Peyer's patch (tissue), 4 donors: Measurements from ENCODE around the gene MARCHF9. TPM values are rescaled to one million over a fixed set of nuclear protein-coding genes. Genes with fewer than 3 reads are reported as not detected.

Experiments used
- DNase-seq, 3 donors: peaks; one replicate each; pipeline ENCODE4 v3.0.0-alpha.2; 2017 to 2019
- H3K27ac ChIP-seq, 4 donors: fragments of 200-600 bp; sonication (generic); one replicate each; pipeline ENCODE4 v1.5.1; 2016 to 2019
- H3K27me3 ChIP-seq, 2 donors: fragments of 200-600 bp; sonication (generic); one replicate each; pipeline ENCODE4 v1.5.1; 2019
- H3K36me3 ChIP-seq, 3 donors: fragments of 200-600 bp; sonication (generic); one replicate each; pipeline ENCODE4 v1.5.1; 2016 to 2019
- H3K4me1 ChIP-seq, 4 donors: fragments of 200-600 bp; sonication (generic); one replicate each; pipeline ENCODE4 v1.5.1; 2016 to 2019
- H3K4me3 ChIP-seq, 4 donors: fragments of 200-600 bp; sonication (generic); 1 replicate in 3 of 4; 2 replicates in 1 of 4; pipeline ENCODE4 v1.5.1; 2016 to 2019; ENCODE audit warnings: mild to moderate bottlenecking in 1 of 4
- H3K9me3 ChIP-seq, 4 donors: fragments of 200-600 bp; sonication (generic); one replicate each; pipeline ENCODE4 v1.5.1; 2016 to 2019; ENCODE audit warnings: mild to moderate bottlenecking in 1 of 4
- POLR2A ChIP-seq, 2 donors: fragments of 450-650 bp; IDR thresholded peaks; one replicate each; pipeline ENCODE4 v1.5.1; 2017; ENCODE audit warnings: antibody characterized with exemption in 2 of 2, mild to moderate bottlenecking in 2 of 2, moderate library complexity in 2 of 2
- total RNA-seq, 4 donors: library from RNA; depleted of rRNA; stranded (reverse); fragments of >200 nt; gene quantifications; one replicate each; pipeline ENCODE4 v1.1.0, GENCODE V29; 2016
- TF ChIP-seq, protein P1 (sequence below), 6 experiments: fragments of 450-650 bp in 4 of 6; fragments of 200-600 bp in 2 of 6; sonication (generic) in 1 of 6; IDR thresholded peaks; one replicate each; pipeline ENCODE4 v1.5.1; 2017 to 2019; ENCODE audit warnings: antibody characterized with exemption in 6 of 6, mild to moderate bottlenecking in 3 of 6, moderate library complexity in 1 of 6

MARCHF9 gene
- total RNA-seq, 4 donors from 2014 or later = 7.4 to 17.2 (median 10.6) TPM

DNA sequence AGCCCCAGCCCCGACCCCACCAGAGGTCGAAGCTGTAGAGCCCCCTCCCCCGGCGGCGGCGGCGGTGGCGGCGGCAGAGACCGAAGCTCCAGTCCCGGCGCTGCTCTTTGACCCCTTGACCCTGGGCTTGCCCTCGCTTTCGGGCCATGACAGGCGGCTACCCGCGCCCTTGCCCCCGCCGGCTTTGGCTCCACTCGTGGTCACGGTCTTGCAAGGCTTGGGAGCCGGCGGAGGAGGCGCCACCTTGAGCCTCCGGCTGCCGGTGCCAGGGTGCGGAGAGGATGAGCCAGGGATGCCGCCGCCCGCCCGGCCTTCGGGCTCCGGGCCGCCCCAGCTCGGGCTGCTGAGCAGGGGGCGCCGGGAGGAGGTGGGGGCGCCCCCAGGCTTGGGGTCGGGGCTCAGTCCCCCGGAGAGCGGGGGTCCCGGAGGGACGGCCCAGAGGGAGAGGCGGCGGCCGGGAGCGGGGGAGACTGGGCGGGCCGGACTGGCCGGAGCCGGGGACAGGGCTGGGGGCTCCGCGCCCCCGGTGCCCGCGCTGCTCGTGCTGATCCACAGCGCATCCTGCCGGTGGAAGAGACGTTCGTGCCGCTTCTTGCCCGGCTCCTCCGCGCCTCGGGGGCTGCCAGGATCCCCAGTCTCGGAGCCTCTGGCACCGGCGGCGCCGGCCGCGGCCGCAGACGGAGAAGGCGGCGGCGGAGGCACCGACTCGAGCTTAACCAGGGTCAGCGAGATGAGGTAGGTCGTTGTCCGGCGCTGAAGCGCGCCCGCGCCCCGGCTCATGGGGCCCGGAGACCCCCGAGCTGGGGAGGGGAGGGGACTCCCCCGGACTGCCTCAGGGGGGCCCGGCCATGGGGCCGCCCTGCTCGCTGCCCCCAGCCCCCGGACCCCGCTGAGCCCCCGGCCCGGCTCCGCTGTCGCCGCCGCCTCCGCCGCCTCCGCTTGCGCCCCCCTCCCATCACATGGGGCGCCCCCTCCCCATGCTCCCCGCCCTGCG lies 17.1 kb upstream of the MARCHF9 start:
- H3K9me3 ChIP-seq = no peaks in the 10 kb centered on the region
- no peak overlapping the region for H3K27ac ChIP-seq
- peaks cover 0 to 6% (median 0%) of the 10 kb centered on the region in 3 donors for H3K36me3 ChIP-seq
- H3K4me1 ChIP-seq = peaks cover 0 to 32% (median 20%) of the 10 kb centered on the region in 4 donors
- peaks cover 0 to 50% of the 10 kb centered on the region in 2 donors for H3K27me3 ChIP-seq
- peak overlapping the region in 3 of 4 donors; percentile 12 to 36 (median 34) for H3K4me3 ChIP-seq
- peak in 1 of 3 donors; percentile 46 for DNase-seq
- TF ChIP-seq POLR2A (IDR thresholded peaks at IDR 0.05) = no peak
- TF ChIP-seq, protein P1, sequence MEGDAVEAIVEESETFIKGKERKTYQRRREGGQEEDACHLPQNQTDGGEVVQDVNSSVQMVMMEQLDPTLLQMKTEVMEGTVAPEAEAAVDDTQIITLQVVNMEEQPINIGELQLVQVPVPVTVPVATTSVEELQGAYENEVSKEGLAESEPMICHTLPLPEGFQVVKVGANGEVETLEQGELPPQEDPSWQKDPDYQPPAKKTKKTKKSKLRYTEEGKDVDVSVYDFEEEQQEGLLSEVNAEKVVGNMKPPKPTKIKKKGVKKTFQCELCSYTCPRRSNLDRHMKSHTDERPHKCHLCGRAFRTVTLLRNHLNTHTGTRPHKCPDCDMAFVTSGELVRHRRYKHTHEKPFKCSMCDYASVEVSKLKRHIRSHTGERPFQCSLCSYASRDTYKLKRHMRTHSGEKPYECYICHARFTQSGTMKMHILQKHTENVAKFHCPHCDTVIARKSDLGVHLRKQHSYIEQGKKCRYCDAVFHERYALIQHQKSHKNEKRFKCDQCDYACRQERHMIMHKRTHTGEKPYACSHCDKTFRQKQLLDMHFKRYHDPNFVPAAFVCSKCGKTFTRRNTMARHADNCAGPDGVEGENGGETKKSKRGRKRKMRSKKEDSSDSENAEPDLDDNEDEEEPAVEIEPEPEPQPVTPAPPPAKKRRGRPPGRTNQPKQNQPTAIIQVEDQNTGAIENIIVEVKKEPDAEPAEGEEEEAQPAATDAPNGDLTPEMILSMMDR (IDR thresholded peaks at IDR 0.05) = no peak

DNA sequence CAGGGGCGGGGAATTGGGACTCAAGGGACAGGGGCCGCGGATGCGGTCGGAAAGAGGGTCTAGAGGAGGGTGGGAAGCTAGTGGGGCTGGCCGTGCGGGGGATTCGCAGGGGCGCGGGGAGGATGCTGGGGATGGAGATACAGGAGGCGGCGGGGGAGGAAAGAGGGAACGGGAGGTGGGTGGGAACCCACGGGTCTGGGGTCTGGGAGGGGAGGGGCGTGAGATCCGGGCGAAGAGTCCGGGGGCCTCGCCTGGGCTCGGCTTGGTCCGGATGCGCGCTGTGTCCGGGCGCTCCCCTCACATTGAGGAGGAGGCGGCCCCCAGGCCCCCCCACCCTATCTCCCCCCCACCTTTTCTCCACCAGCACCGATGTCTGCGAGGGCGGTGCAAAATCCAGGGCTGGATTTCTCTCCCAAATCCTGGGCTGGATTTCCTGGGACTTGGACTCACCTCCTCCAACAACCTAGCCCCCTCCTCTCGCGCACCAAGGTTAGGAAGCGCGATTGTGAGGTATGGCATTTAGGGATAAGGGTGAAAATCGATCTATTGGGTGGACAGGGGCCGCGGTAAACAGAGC lies 16.2 kb upstream of the MARCHF9 start, which contains the start of gene AGAP2:
Gene AGAP2 (minus strand): TSS at position 82 of the 577 bp plus-strand sequence. CDS start 496 bp downstream, outside the sequence.
- Histone ChIP-seq H3K4me1 (peaks cover 0 to 32% (median 20%) of the 10 kb centered on the region in 4 donors), H3K27ac (no peak within 1 kb of the TSS), H3K9me3 (no peaks in the 10 kb centered on the region), H3K27me3 (peaks cover 0 to 50% of the 10 kb centered on the region in 2 donors), H3K36me3 (no peaks in the 10 kb centered on the region), H3K4me3 (peak within 1 kb of the TSS in 3 of 4 donors; percentile 12 to 36 (median 34))
- no peak for DNase-seq
- TF ChIP-seq, protein P1 (IDR thresholded peaks at IDR 0.05) = no peak
- no peak for TF ChIP-seq POLR2A (IDR thresholded peaks at IDR 0.05)

DNA sequence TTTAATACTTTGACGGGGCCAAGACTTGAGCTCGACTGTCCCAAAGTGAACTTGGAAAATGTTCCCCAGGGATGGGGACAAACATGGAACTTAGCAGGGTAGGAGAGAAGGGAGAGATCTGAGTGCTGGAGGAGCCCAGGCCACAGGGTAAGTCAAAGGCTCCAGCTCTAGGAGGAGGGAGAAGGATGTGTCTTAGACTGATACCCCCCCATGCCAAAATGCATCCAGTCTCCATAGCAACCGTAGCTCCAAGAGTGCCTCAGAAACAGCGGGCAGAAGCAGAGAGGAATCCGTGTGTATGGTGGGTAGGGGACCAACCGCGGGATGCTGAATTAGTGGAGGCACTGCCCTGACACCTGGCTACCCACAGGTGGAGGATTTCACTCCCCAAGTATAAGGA lies 15.5 kb upstream of the MARCHF9 start:
- no peak for DNase-seq
- Histone ChIP-seq H3K27ac (no peak overlapping the region), H3K27me3 (peaks cover 0 to 50% of the 10 kb centered on the region in 2 donors), H3K36me3 (no peaks in the 10 kb centered on the region), H3K4me1 (peaks cover 0 to 32% (median 20%) of the 10 kb centered on the region in 4 donors), H3K4me3 (no peak overlapping the region), H3K9me3 (no peaks in the 10 kb centered on the region)
- TF ChIP-seq, protein P1 (IDR thresholded peaks at IDR 0.05) = no peak
- TF ChIP-seq POLR2A (IDR thresholded peaks at IDR 0.05) = no peak

DNA sequence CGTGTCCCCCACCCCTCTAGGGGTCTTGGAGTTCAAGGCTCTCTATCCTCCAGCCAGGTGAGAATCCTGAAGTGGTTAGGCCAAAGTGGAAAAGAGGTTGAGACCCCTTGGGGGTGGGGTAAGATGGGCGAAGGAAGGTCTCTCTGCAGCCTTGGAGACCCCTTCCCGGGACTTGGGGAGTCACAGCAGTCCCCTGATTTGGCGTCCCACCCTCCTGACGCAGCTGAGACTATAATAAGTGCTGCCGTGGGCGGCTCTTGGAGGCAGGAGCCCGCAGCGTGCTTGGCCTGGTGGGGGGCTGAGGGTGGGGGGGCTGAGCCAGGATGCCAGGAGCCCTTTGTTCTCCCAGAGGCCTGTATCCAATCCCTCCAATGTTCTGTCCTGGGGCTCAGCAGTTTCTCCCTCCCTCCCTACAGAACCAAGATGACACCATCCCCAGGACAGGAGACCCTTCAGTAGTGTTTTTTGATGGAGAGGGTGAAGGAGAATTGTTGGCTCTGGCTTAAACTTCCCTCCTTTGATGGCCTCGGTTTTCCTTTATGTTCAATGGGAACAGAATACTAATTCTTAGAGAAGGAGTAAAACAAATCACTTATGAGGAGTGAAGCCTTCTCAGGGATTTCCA lies 14.9 kb upstream of the MARCHF9 start:
- H3K4me3 ChIP-seq = no peak overlapping the region
- H3K36me3 ChIP-seq = no peaks in the 10 kb centered on the region
- peaks cover 0 to 32% (median 20%) of the 10 kb centered on the region in 4 donors for H3K4me1 ChIP-seq
- DNase-seq = no peak
- H3K27ac ChIP-seq = no peak overlapping the region
- H3K9me3 ChIP-seq = no peaks in the 10 kb centered on the region
- TF ChIP-seq, protein P1 (IDR thresholded peaks at IDR 0.05) = no peak
- no peak for TF ChIP-seq POLR2A (IDR thresholded peaks at IDR 0.05)
- peaks cover 0 to 44% of the 10 kb centered on the region in 2 donors for H3K27me3 ChIP-seq
